Measurements from ENCODE around the gene GLIS1.

DNA sequence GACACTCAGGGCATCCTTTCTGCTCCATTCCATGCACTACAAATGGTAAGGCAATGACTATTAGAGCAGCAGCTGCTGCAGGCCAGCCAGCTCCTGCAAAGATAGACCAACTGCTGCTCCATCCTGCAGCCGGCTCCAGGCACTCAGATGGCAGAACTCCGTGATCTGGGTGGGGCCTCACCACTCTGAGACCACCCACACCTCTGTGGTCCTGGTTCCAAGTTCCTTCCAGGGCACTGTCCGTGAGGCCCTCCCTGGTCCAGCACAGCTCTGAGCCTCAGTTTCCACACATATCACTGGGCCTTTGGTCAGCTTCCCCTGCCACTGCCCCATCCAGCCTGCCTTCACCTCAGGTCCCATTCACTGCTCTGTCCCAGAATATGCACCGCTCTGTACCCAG is 165.0 kb downstream of the GLIS1 start:
- TF ChIP-seq ZSCAN29 (IDR thresholded peaks at IDR 0.05): no peak
- TF ChIP-seq HCFC1 (IDR thresholded peaks at IDR 0.05; ENCODE audit: low read length): no peak
- no peak for TF ChIP-seq IKZF1 (conservative IDR thresholded peaks at IDR 0.05)
- TF ChIP-seq, protein P1, sequence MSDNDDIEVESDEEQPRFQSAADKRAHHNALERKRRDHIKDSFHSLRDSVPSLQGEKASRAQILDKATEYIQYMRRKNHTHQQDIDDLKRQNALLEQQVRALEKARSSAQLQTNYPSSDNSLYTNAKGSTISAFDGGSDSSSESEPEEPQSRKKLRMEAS (IDR thresholded peaks at IDR 0.05; ENCODE audit: low read depth, low read length): no peak
- no peak for TF ChIP-seq RAD21 (IDR thresholded peaks at IDR 0.05; ENCODE audit: insufficient read depth, low read depth, low read length)
- no peak for TF ChIP-seq CEBPB (IDR thresholded peaks at IDR 0.05; ENCODE audit: borderline replicate concordance in 1 of 2, low read depth in 2 of 2, low read length in 2 of 2)
- TF ChIP-seq SP1 (IDR thresholded peaks at IDR 0.05; ENCODE audit: low read depth, low read length): no peak

Data from GM12878 (cell line).